DMS 273 treated with DMSO at 0.1 percent for 48 hours (cell line): ENCODE measurements around the gene TSHZ2.
A peak's percentile ranks its signal among the peaks of the same experiment; 100 is the strongest.

Experiments used
- DNase-seq: peaks from one replicate; lab custom pipeline; 2025; lab: John Stamatoyannopoulos, UW

TSHZ2 gene

GRCh38 chr20:53030061-53030460, 57.9 kb downstream of the TSHZ2 start:
- DNase-seq: no peak

GRCh38 chr20:53032046-53032445, 59.9 kb downstream of the TSHZ2 start:
- DNase-seq: no peak

- no peak for DNase-seq
Observed at GRCh38 chr20:53032478-53032932, 60.3 kb downstream of the TSHZ2 start.

GRCh38 chr20:53033176-53033575, 61.0 kb downstream of the TSHZ2 start:
- no peak for DNase-seq

- DNase-seq: no peak
Observed at GRCh38 chr20:53034899-53035298, 62.7 kb downstream of the TSHZ2 start.

GRCh38 chr20:53036992-53037391, 64.8 kb downstream of the TSHZ2 start:
- no peak for DNase-seq

- no peak for DNase-seq
Observed at GRCh38 chr20:53037621-53038020, 65.5 kb downstream of the TSHZ2 start.

- no peak for DNase-seq
Observed at GRCh38 chr20:53038299-53038698, 66.1 kb downstream of the TSHZ2 start.

GRCh38 chr20:53040693-53041589, 68.8 kb downstream of the TSHZ2 start:
- DNase-seq: peak; percentile 48

GRCh38 chr20:53042521-53042920, 70.4 kb downstream of the TSHZ2 start:
- DNase-seq: no peak

- no peak for DNase-seq
Observed at GRCh38 chr20:53044296-53044695, 72.1 kb downstream of the TSHZ2 start.

- no peak for DNase-seq
Observed at GRCh38 chr20:53045941-53046340, 73.8 kb downstream of the TSHZ2 start.

GRCh38 chr20:53047203-53047602, 75.0 kb downstream of the TSHZ2 start:
- no peak for DNase-seq

- DNase-seq: no peak
Observed at GRCh38 chr20:53048387-53048786, 76.2 kb downstream of the TSHZ2 start.

GRCh38 chr20:53050338-53050737, 78.2 kb downstream of the TSHZ2 start:
- DNase-seq: no peak

- DNase-seq: no peak
Observed at GRCh38 chr20:53052380-53052779, 80.2 kb downstream of the TSHZ2 start.

GRCh38 chr20:53053595-53053994, 81.4 kb downstream of the TSHZ2 start:
- DNase-seq: no peak

GRCh38 chr20:53055367-53056067, 83.4 kb downstream of the TSHZ2 start:
- DNase-seq: no peak

GRCh38 chr20:53057579-53057978, 85.4 kb downstream of the TSHZ2 start:
- no peak for DNase-seq

GRCh38 chr20:53059848-53060247, 87.7 kb downstream of the TSHZ2 start:
- DNase-seq: no peak

- DNase-seq: no peak
Observed at GRCh38 chr20:53061192-53062108, 89.3 kb downstream of the TSHZ2 start.

GRCh38 chr20:53064935-53065334, 92.8 kb downstream of the TSHZ2 start:
- no peak for DNase-seq
